Measurements from ENCODE around the gene ZNF319. TPM values are rescaled to one million over a fixed set of nuclear protein-coding genes. Genes with fewer than 3 reads are reported as not detected.
"Not testable (repeated sequence)": the region's sequence is repeated elsewhere in the genome, so short reads cannot be mapped to it uniquely, and the experiment has no call there.

Gene ZNF319
- polyA plus RNA-seq, 4 donors: 10.4 to 12.3 (median 11.4) TPM

- DNase-seq (ENCODE audit: low read depth in 4 of 4, low spot score in 3 of 4): no peak
Measured at GRCh38 chr16:57981636-57982035, 18.8 kb downstream of the ZNF319 start.

- no peak for DNase-seq (ENCODE audit: low read depth in 4 of 4, low spot score in 3 of 4)
Measured at GRCh38 chr16:57979006-57979585, 21.4 kb downstream of the ZNF319 start.

- DNase-seq (ENCODE audit: low read depth in 4 of 4, low spot score in 3 of 4): not testable (repeated sequence)
Measured at GRCh38 chr16:57978070-57978465, 22.4 kb downstream of the ZNF319 start.

- no peak for DNase-seq (ENCODE audit: low read depth in 4 of 4, low spot score in 3 of 4)
Measured at GRCh38 chr16:57977418-57978069, 22.9 kb downstream of the ZNF319 start.

- no peak for DNase-seq (ENCODE audit: low read depth in 4 of 4, low spot score in 3 of 4)
Measured at GRCh38 chr16:57976331-57976796, 24.1 kb downstream of the ZNF319 start.

- no peak for DNase-seq (ENCODE audit: low read depth in 4 of 4, low spot score in 3 of 4)
Measured at GRCh38 chr16:57972306-57972705, 28.2 kb downstream of the ZNF319 start.

GRCh38 chr16:57971848-57972247 lies 28.6 kb downstream of the ZNF319 start:
- DNase-seq (ENCODE audit: low read depth in 4 of 4, low spot score in 3 of 4): no peak

GRCh38 chr16:57970970-57971369 lies 29.5 kb downstream of the ZNF319 start, which contains the start of gene CNGB1:
CNGB1 (minus strand) TSS chr16:57971128; CDS start chr16:57967286, 3,842 bp downstream.
- DNase-seq (ENCODE audit: low read depth in 4 of 4, low spot score in 3 of 4): no peak

GRCh38 chr16:57970319-57970718 lies 30.2 kb downstream of the ZNF319 start:
- DNase-seq (ENCODE audit: low read depth in 4 of 4, low spot score in 3 of 4): no peak

- DNase-seq (ENCODE audit: low read depth in 4 of 4, low spot score in 3 of 4): no peak
Measured at GRCh38 chr16:57969451-57970123, 30.9 kb downstream of the ZNF319 start.

GRCh38 chr16:57967916-57968315 lies 32.6 kb downstream of the ZNF319 start:
- no peak for DNase-seq (ENCODE audit: low read depth in 4 of 4, low spot score in 3 of 4)

GRCh38 chr16:57966986-57967385 lies 33.5 kb downstream of the ZNF319 start:
- DNase-seq (ENCODE audit: low read depth in 4 of 4, low spot score in 3 of 4): no peak

- no peak for DNase-seq (ENCODE audit: low read depth in 4 of 4, low spot score in 3 of 4)
Measured at GRCh38 chr16:57966204-57966771, 34.2 kb downstream of the ZNF319 start.

GRCh38 chr16:57964157-57964700 lies 36.2 kb downstream of the ZNF319 start:
- DNase-seq (ENCODE audit: low read depth in 4 of 4, low spot score in 3 of 4): no peak

GRCh38 chr16:57962756-57963155 lies 37.7 kb downstream of the ZNF319 start:
- DNase-seq (ENCODE audit: low read depth in 4 of 4, low spot score in 3 of 4): no peak

- no peak for DNase-seq (ENCODE audit: low read depth in 4 of 4, low spot score in 3 of 4)
Measured at GRCh38 chr16:57962046-57962445, 38.4 kb downstream of the ZNF319 start.

- DNase-seq (ENCODE audit: low read depth in 4 of 4, low spot score in 3 of 4): no peak
Measured at GRCh38 chr16:57961538-57961937, 38.9 kb downstream of the ZNF319 start.

- no peak for DNase-seq (ENCODE audit: low read depth in 4 of 4, low spot score in 3 of 4)
Measured at GRCh38 chr16:57960826-57961472, 39.5 kb downstream of the ZNF319 start.

GRCh38 chr16:57960310-57960709 lies 40.2 kb downstream of the ZNF319 start:
- no peak for DNase-seq (ENCODE audit: low read depth in 4 of 4, low spot score in 3 of 4)

- DNase-seq (ENCODE audit: low read depth in 4 of 4, low spot score in 3 of 4): no peak
Measured at GRCh38 chr16:57959804-57960203, 40.7 kb downstream of the ZNF319 start.

- DNase-seq (ENCODE audit: low read depth in 4 of 4, low spot score in 3 of 4): no peak
Measured at GRCh38 chr16:57959121-57959520, 41.4 kb downstream of the ZNF319 start.
